ENCODE data around the gene SERINC5.

Gene SERINC5

DNA sequence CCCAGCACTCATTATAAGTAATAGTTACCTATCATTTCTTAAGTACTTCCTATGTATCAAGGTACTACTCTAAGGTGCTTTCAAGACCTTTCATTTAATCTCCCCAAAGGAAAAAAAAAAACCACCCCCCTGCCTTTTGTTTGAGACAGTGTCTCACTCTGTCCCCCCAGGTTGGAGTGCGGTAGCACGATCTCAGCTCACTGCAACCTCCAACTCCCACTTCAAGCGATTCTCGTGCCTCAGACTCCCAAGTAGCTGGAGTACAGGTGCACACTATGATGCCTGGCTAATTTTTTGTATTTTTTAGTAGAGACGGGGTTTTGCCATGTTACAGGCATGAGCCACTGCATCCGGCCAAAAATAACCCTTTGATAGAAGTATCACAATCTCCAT is 29.9 kb downstream of the SERINC5 start:
- Histone ChIP-seq H3K4me3 (no peak overlapping the region), H3K27ac (no peak overlapping the region), H3K4me1 (peaks cover 0 to 3% (median under 1%) of the 10 kb centered on the region in 4 donors), H3K9me3 (no peaks in the 10 kb centered on the region), H3K27me3 (no peaks in the 10 kb centered on the region), H3K36me3 (peaks cover 0 to under 1% (median 0%) of the 10 kb centered on the region in 3 donors)
- intact Hi-C loops (cut with DNase I; ENCODE audit: low total_unique reads): no loop called here
- no peak for DNase-seq
- TF ChIP-seq, protein P1, sequence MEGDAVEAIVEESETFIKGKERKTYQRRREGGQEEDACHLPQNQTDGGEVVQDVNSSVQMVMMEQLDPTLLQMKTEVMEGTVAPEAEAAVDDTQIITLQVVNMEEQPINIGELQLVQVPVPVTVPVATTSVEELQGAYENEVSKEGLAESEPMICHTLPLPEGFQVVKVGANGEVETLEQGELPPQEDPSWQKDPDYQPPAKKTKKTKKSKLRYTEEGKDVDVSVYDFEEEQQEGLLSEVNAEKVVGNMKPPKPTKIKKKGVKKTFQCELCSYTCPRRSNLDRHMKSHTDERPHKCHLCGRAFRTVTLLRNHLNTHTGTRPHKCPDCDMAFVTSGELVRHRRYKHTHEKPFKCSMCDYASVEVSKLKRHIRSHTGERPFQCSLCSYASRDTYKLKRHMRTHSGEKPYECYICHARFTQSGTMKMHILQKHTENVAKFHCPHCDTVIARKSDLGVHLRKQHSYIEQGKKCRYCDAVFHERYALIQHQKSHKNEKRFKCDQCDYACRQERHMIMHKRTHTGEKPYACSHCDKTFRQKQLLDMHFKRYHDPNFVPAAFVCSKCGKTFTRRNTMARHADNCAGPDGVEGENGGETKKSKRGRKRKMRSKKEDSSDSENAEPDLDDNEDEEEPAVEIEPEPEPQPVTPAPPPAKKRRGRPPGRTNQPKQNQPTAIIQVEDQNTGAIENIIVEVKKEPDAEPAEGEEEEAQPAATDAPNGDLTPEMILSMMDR (IDR thresholded peaks at IDR 0.05): no peak

DNA sequence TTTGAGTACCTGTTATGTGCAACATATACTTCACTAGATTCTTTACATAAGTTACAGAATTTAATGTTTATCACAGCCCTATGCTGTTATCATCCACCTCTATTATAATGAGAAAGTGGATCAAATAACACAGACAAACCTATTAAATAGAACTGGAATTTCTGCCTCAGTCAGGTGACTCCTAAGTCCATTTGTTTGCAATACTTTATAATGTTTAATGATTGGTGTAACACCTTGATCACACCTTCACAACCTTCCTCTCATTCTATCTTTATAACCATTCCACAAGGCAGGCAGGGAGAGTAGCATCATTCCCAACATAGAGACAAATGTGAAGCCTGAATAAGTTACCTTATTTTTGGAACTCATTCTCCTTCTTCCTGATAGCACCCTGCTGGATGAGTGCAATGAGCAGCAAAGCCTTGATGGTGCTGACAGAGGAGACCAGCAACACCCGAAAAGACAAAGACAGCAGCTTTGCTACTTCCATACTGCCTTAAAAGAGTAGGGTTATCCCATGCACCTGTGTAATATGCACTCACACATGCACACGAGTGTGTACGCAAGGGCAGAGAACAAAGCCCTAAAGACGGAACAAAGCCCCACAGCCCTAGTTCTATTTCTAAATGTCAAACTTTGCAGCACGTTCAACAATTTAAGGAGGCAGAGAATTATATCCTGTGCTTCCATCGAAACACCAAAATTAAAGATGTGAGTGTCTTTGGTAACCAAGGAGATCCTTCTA is 30.5 kb downstream of the SERINC5 start:
- Histone ChIP-seq H3K27ac (no peak overlapping the region), H3K27me3 (no peaks in the 10 kb centered on the region), H3K4me3 (no peak overlapping the region), H3K4me1 (peaks cover 0 to 3% (median 0%) of the 10 kb centered on the region in 4 donors), H3K36me3 (peaks cover 0 to 6% (median 0%) of the 10 kb centered on the region in 3 donors), H3K9me3 (no peaks in the 10 kb centered on the region)
- no peak for DNase-seq
- intact Hi-C loops (cut with DNase I; ENCODE audit: low total_unique reads): no loop called here
- TF ChIP-seq, protein P1 (IDR thresholded peaks at IDR 0.05): no peak

GRCh38 chr5:80223561-80223960 is 32.3 kb downstream of the SERINC5 start:
- H3K27ac ChIP-seq: no peak overlapping the region
- no peaks in the 10 kb centered on the region for H3K4me1 ChIP-seq
- H3K4me3 ChIP-seq: no peak overlapping the region
- no peak for DNase-seq
- H3K36me3 ChIP-seq: peaks cover 0 to 6% (median 0%) of the 10 kb centered on the region in 3 donors
- intact Hi-C loops (cut with DNase I; ENCODE audit: low total_unique reads): no loop called here
- H3K9me3 ChIP-seq: no peaks in the 10 kb centered on the region
- TF ChIP-seq, protein P1 (IDR thresholded peaks at IDR 0.05): no peak
- H3K27me3 ChIP-seq: no peaks in the 10 kb centered on the region

DNA sequence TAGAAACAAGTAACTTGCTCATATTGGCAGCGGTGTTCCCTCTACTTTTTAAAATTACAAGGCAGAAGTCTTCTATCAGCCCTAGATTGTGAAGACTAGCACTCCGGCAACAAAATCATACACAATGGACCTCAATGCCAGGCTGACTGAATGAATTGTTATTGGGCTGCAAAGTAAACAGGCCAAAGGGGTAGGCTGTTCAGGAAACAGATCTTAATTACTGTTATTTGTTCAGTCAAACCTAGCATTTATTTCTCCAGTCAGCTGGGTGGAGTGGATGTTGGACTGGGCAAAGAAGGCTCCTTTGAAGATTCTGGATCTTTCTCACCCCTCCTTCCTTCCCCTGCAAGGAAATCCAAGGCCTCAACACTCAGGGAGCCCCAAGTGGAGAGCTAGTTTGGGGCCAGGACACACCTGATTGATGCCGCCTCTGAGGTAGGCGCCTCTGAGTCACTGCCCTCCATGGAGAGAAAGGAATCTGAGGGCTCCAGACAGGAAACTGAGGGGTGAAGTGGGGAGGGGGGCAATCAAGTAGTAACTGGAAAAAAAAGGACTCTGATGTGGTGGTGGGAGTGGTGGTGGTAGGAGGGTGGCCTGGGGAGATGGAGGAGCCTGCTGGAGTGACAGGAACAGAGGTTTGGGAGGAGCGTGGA is 35.5 kb downstream of the SERINC5 start:
- no peaks in the 10 kb centered on the region for H3K27me3 ChIP-seq
- intact Hi-C loops (cut with DNase I; ENCODE audit: low total_unique reads): no loop called here
- H3K4me3 ChIP-seq: no peak overlapping the region
- H3K36me3 ChIP-seq: peaks cover 0 to 6% (median 0%) of the 10 kb centered on the region in 3 donors
- no peak overlapping the region for H3K27ac ChIP-seq
- peaks cover 0 to 17% (median 4%) of the 10 kb centered on the region in 4 donors for H3K4me1 ChIP-seq
- no peaks in the 10 kb centered on the region for H3K9me3 ChIP-seq
- DNase-seq: no peak
- TF ChIP-seq, protein P1 (IDR thresholded peaks at IDR 0.05): no peak

DNA sequence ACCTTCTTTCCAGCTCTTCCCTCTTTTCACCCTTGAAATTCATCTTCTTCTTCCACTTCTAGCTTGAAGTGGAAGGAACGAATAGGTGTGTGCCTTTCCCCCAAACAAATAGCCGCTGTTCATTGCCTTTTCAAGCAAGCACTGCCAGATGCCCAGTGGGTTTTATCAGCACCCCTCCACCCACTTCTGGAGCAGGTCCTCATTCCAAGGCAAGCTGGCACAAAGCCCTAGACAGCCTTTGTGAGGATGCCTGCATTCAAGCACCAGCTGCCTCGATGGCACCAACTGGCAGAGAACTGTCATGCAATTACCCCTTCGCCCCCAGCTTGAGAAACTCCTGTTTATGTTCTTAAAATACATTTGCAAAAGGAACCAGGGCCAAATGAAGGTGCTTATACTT is 36.5 kb downstream of the SERINC5 start:
- Histone ChIP-seq H3K36me3 (peaks cover 0 to 6% (median 0%) of the 10 kb centered on the region in 3 donors), H3K4me1 (peaks cover 0 to 17% (median 4%) of the 10 kb centered on the region in 4 donors), H3K27ac (no peak overlapping the region), H3K9me3 (no peaks in the 10 kb centered on the region), H3K27me3 (no peaks in the 10 kb centered on the region), H3K4me3 (no peak overlapping the region)
- DNase-seq: no peak
- intact Hi-C loops (cut with DNase I; ENCODE audit: low total_unique reads): loop anchor here (5.0 kb wide), 1 partner anchor 38 kb away; the partner anchor contains the start of gene SERINC5
- TF ChIP-seq, protein P1 (IDR thresholded peaks at IDR 0.05): no peak
